AG20443 (cell line): Measurements from ENCODE around the gene CEP85L.

Source experiments
- DNase-seq: peaks from one replicate; pipeline ENCODE4 v3.0.0; 2012; ENCODE audit warnings: low spot score, mixed read lengths

CEP85L gene

DNA sequence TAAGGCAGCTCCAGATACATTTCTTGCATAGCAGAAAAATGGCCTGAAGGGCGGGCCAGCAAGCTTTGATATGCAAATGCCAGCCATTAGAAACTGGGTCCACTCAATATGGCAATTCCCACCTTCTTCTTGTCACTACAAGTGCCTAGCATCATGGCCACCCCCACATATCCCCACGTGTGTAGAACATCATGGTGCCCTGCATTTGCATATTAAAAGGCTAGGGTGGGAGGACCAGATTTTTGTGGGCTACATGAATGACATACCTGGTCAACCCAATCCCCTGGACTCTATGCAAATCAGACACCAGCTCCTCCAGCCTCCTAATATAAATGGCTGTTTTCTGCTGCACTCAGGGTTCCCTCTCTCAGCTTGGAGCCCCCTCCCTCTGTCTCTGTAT is 71.6 kb downstream of the CEP85L start:
- no peak for DNase-seq

DNA sequence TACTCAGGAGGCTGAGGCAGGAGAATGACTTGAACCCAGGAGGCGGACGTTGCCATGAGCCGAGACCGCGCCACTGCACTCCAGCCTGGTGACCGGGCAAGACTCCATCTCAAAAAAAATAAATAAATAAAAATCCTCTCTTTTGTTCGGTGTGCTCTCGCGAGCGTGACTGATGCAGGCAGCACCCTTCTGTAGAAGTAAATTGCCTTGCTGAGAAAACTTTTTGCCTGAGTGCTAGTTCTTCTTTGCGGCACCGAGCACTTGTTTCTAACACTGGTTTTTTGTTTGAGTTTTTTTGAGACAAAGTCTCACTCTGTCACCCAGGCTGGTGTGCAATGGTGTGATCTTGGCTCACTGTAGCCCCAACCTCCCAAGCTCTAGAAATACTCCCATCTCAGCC is 72.8 kb downstream of the CEP85L start:
- DNase-seq = no peak

DNA sequence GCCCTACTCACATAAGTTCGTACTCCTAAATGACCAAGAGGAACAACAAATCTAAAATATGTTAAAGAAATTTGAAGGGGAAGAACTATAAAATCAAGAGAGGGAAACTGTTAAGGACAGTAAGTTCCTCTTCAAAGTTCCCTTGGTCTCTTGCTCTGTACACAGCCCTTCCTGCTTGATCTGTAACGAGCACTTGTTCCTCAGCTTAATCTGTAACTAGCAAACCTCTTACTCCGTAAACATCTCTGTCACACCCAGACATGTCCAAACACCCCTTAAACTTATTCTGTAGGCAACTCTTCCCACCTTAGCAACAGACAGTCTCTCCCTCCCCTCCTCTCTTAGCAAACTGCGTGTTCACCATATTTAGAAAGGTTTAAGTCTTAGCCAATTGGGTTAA is 73.4 kb downstream of the CEP85L start:
- no peak for DNase-seq

DNA sequence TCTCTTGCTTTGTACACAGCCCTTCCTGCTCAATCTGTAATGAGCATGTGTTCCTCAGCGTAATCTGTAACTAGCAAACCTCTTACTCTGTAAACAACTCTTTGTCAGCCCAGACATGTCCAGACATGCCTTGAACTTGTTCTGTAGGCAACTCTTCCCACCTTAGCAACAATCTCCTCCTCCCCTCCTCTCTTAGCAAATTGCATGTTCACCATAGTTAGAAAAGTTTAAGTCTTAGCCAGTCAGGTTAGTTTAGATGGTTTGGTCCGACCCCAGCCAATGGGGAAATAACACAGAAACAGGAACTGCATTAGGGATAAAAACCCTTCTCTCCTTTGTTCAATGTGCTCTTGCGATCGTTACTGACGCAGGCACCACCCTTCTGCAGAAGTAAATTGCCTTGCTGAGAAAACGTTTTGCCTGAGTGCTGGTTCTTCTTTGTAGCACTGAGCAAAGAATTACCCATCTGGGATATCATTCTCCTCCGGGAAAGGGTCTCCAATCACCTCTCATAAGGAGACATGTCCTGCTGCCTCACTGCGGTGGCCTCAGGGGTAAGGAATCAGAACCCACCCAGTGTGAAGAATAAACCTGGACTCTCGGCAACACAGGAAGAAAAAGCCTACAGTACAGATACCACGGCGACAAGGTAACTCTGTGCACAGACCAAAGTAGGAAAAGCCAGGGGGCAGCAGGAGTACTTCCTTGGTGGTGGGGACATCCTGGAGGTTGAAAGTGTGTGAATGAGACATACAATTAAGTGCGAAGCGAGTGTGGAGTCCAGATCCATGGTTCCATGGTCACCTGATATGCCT is 77.1 kb downstream of the CEP85L start:
- no peak for DNase-seq

DNA sequence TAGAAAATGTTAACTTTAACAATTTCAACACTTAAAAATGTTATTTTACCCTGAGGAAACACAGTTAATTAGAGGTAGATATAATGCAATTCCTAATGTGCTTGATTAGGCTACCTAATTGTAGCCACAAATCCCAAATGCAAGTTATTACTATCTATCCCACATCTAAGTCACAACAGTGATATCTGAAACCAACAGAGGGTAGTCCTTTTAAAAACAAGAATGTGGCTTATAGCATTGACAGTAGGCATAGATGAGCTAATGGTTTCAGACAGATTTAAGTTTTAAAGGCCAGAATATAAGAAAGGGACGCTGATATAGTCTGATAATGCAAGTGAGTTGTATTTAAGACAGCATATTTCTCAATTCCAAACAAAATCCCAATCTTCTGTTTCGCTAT is 80.3 kb downstream of the CEP85L start:
- DNase-seq = no peak

DNA sequence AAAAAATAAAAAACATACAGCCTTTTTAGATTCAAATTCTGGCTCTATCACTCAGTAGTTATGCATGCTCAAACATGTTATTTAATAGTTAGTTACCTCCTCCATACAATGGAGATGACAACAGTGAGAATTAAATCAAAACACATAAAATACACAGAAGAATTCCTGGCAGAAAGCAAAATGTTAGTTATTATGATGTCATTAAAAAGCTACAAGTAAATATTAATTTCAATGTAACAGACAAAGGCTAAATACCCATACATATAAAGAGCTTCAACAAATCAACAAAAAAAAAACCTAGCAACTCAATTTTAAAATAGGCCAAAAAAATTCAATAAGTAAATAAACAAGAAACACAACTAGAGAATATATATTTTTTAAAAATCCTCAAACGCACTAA is 81.9 kb downstream of the CEP85L start:
- no peak for DNase-seq

DNA sequence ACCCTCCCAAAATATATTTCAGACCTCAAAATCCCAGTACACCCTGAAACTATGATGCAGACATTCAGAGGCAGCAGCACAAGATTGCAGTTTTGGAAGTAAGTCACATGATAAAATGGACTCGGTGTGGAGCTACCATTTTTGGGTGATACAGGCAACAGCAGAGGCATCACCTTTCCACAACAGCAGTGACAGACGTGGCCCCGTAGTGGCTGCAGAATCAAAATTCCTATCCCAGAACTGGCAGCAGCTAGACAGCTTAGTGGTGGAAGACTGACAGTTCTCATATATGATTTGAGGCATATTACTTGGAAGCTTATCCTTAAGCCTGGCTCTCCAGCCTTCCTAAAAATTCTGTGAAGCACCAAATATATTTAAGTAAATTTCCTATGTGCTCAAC is 83.4 kb downstream of the CEP85L start:
- no peak for DNase-seq

DNA sequence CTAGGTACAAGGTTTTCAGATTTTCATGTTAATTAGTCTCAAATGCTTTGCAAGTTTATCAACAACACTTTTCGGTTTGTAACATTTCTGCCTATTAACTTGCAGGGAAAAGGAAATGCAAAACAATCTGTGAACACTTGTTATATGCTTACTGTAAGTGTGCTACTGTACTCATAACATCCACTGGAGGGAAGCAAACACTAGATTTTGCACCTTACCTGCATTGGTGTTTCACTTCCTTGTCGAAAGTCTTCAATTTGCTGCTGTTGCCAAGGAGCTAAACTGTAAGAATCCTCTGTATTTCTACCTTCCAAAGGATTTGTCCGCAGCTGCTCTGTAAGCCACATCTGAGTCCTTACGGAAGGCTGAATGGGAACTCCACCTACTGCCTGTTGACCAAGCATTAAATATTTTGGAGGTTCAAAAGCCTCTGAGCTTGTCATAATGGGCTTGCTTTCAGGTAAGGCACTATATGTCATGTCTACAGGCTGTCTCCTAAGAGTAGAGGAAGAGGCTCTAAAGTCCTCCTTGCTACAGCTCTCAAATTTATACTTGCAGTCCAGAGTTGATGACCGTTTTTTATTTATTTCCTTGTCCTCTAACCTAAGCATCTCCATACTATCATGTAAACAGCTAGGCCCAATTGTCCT is 86.0 kb downstream of the CEP85L start:
- no peak for DNase-seq

DNA sequence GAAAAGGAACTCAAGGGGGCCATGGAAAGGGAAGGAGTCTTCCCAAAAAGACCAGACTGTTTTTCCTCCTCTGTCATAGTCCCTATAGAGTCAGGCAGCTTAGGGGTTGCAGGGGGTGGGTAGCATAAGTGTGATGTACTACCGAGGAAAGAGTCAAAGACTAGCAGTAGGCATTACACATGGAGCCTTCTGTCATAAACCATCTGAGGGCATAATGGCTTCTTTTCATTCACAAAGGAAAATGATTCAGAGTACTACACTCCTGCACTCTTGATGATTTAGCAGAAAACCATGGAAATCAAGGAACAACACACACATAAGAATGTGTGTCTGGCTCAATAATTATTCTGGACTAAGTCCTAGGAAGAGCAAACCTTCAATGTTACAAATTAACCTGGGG is 88.4 kb downstream of the CEP85L start:
- DNase-seq = peak; percentile 43

DNA sequence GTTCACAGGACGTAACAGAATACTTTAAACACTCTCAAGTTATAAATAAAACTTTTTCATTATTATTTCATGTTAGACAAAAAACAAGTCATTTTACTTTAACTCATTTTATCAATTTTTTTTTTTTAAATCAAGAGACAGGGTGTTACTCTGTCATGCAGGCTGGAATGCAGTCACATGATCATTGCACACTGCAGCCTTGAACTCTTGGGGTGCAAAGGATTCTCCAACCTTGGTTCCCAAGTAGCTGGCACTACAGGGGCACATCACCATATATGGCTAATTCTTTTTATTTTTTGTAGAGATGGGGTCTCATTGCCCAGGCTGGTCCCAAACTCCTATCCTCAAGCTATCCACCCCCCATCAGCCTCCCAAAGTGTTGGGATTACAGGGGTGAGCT is 89.1 kb downstream of the CEP85L start:
- no peak for DNase-seq

DNA sequence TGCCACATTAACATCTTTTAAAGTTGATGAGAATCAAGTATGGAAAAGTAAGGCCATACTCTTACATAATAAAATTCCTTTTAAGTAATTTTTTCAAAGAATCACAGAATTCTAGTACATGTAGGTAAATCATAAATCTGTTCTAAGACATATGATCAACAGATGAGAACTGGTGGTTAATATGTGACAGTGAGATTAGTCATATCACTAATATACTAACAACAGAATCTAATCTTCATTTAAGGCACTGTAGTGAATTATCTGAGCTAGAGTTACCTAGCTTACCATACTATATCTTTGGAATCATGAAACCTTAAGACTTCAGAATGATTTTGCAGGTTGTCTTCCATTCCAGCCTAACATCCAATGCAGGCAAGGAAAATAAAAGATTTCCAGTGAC is 91.7 kb downstream of the CEP85L start:
- no peak for DNase-seq

DNA sequence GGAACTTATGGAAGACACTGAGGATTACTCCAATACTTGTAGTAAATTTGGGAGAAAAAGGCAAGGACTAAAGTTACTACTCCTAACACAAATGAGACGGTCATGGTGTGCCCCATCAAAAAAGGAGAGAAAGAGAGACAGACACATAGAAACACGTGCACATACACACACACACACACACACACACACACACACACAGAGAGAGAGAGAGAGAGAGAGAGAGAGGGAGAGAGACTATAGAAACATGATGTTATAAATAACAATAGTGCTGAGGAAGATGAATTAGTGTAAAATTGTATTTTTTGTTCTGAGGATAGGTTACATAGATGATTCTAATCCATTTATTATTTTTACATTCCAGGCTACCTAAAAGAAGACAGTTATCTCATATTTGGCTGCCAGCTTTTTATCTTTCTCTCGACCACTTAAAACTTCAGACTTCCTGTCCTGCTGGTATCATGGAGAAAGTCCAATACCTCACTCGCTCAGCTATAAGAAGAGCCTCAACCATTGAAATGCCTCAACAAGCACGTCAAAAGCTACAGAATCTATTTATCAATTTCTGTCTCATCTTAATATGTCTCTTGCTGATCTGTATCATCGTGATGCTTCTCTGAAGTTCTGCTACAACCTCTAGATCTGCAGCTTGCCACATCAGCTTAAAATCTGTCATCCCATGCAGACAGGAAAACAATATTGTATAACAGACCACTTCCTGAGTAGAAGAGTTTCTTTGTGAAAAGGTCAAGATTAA is 92.8 kb downstream of the CEP85L start:
- DNase-seq = no peak

DNA sequence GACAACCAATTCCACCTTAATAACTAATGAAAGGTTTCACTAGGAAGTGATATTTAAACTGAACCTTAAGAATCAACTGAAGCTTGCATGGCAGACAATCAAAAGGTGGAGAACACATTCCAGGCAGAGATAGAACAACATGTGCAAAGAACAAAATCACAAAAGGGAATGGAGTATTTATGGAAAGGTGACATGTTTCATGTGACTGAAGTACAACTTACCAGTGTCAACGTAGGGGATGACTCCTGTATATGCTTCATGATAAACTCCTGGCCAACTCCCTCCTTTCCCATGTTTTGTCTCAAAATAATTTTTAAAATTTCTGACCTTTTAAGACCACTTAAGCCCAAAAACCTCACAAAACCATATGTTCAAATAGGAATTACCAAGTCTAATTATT is 96.7 kb downstream of the CEP85L start:
- no peak for DNase-seq

DNA sequence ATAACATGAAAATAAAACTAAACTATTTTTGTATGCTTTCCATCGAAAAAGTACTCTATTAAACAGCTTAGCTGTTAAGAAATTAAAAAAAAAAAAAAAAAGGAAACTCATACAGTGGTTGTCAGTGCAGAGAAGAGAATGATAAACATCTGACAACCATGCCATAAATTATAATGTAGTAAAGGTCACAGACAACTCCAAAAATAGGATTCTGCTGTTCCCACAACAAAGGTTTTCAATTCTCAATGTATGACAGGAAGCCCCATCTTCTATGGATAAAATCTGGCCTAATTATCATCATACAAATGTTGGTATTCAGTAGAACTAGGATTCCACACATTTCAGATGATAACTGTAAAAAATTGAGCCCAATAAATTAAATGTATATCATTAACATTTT is 98.3 kb downstream of the CEP85L start:
- no peak for DNase-seq

DNA sequence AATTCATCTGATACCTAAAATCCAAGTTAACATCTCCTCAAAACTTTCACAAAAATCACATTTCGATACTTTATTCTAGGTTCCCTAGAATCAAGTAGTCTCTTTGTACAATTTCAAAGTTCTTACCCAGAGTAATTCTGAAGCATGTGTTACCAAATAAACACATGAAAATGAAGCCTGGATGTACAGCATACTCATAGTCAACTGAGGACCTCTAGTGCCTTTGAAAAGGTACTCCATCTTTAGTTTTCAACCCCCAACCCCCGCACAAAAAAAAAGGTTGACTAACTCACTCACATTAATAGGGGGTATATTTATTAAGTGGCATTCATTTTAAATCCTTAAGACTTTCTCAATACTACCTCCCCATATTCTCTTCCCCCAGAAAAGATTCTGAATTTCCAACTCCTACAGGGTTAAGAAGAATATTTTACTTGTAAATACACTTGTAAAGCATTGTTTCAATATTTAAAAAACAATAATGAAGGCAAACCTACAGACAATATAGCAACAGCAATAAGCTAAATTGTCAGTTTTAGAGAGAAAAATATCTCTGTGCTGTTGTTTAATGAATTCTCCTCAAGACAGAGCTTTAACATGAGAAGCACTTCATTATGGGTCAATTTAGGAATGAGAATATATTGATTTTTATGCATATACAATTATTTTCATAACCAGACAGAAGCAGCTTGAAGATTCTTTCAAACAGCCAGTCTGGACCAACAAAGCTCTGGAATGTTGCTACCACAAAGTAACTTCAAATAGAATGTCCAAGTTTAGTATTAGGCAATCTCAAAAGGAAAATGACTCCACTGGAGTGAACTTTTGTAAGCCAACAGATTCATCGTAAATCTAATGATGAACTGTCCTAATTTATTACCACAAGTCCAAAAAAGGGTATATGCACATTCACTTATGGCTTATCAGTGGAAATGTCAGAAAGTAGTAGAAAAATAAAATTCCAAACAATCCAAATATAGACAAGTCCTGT is 100.0 kb downstream of the CEP85L start:
- DNase-seq = peak; percentile 44

DNA sequence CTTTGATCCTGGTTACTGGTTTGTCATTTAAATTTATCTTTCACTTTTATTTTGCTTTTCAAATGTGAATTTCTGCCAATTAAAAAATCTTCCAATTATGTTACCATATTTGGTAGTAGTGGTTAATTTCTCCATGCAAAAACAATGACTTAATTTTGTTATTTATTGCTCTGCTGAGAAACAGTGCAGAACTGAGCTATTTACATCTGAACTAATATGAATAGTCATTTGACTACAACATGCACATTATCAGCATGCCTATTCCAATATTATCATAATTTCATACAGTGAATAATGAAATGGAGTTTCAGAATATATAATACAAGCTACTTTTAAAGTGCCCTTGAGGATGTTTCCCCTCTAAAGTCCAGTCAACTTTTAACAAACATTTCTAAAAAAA is 102.8 kb downstream of the CEP85L start:
- no peak for DNase-seq

DNA sequence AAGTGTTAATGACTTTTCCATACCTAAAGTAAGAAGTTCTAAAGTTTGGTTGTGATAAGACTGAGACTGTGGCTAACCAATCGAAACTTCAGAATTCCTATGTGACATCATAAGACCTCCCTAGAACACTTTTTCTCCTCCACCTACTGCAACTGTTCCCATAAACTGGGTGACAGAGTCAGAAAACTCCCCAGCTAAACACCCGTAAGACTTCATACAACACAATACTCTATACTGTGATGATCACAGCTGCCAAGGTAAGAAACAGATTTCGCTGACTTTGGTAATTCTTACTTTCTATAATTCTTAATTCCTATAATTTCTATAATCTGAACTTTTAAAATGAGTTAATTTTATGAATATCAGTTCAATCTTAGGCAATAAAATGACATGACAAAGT is 103.3 kb downstream of the CEP85L start, which contains the start of gene PLN:
Gene PLN, plus strand, starts transcription at position 161 of the 400 bp plus-strand sequence. CDS start 10,626 bp downstream, outside the sequence.
- no peak for DNase-seq

DNA sequence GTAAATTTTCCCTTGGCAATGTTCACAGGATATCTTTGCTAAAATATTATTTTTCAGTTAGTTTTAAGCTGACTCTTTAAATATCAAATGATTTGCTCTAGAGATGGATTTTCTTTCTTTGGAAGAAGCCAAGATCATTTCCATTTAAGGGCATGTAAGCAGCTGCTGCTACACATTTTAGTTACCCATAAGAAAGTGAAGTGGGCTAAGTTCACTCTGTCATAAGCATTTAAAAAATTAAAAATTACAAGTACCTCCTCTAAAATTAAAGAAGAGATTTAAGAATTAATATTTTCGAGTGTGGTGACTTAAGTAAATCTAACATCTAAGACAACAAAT is 104.5 kb downstream of the CEP85L start:
- DNase-seq = no peak

DNA sequence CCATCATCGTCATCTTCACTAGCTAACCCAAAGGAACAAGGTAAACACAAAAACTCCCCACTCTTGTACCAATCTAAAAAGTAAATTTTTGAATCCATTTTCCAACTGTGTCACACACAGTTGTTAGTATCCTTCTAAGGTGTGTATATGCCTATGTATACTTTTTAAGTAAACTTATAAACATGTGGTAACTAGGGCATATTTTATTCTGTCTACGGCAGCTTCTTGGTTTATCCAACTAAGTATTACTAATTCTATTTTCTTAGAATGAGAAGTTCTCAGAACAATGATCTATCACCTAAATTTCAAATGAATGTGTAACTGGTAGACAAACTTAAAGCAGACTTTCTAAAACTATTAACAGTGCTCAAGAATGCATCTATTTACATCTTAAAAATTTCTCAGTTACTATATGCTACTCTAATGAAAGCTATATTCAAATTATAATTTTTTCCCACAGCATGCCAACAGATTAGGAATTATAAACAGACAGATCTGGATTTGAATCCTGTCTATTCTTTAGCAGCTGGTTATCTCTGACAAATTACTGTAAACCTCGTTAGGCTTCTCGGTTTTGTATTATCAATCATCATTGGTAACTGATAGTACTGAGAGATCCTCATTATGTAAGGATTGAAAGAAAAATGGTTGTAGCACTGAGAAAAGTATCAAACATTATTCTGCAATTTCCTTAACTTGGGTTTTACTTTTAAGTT is 105.1 kb downstream of the CEP85L start:
- no peak for DNase-seq

DNA sequence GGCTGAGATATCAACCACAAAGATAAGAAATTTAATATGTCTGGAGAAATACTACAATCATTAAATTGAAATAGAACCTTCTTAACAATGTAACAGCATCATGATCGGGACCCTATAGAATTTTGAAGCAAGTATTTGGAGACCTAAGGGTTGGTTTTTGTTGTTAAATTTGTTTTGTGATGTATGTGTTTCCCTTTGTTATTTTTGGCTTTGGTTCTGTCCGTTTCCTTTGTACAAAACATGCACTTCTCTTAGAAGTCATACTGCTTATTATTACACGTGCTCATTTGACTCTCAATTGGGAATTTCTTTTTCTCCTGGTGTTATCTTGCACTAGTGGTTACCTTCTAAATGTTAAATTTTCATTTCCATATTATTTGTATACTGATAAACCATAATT is 107.3 kb downstream of the CEP85L start:
- no peak for DNase-seq
